Measurements from ENCODE around the gene USH1C.

GRCh38 chr11:17581732-17582053, 37.5 kb upstream of the USH1C start:
- TF ChIP-seq, protein P1, sequence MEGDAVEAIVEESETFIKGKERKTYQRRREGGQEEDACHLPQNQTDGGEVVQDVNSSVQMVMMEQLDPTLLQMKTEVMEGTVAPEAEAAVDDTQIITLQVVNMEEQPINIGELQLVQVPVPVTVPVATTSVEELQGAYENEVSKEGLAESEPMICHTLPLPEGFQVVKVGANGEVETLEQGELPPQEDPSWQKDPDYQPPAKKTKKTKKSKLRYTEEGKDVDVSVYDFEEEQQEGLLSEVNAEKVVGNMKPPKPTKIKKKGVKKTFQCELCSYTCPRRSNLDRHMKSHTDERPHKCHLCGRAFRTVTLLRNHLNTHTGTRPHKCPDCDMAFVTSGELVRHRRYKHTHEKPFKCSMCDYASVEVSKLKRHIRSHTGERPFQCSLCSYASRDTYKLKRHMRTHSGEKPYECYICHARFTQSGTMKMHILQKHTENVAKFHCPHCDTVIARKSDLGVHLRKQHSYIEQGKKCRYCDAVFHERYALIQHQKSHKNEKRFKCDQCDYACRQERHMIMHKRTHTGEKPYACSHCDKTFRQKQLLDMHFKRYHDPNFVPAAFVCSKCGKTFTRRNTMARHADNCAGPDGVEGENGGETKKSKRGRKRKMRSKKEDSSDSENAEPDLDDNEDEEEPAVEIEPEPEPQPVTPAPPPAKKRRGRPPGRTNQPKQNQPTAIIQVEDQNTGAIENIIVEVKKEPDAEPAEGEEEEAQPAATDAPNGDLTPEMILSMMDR (IDR thresholded peaks at IDR 0.05): no peak
- TF ChIP-seq POLR2A (IDR thresholded peaks at IDR 0.05): no peak

Data from body of pancreas (tissue), 4 donors.